NCI-H1694 treated with DMSO at 0.1 percent for 48 hours (cell line): ENCODE measurements around the gene INPP5J.
A peak's percentile ranks its signal among the peaks of the same experiment; 100 is the strongest.
"Not testable (repeated sequence)": the region's sequence is repeated elsewhere in the genome, so short reads cannot be mapped to it uniquely, and the experiment has no call there.

Experiments used
- DNase-seq: peaks from one replicate; lab custom pipeline; 2025; lab: John Stamatoyannopoulos, UW

Gene INPP5J

DNA sequence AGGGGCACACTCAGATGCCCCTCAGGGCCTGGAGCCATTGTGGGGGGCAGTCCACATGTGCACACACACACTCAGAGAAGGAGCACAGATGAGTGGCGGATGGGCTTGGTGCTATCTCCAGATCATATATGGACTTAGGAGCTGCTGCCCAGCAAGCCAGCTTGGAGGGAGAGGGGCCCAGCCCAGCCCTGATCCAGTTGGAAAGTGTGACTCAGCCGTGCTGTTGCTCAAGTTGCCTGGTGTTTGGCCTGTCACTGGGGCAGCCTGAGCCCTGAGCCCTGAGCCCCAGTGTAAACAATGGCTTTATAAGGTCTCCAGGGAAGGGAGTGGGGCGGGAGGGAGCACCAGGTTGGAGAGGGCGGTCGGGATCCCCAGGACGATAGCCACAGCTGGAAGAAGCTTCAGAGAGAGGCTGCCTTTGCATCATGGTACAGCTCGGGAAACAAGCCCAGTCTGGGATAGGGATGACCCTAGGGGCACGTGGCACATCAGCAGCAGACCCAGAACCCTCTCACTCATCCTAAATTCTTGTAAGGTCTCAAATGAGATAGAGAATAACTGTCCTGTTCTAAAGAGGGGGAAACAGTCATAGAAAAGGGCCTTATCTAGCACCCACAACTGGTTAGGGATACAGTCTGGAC lies 20.2 kb upstream of the INPP5J start:
- DNase-seq, result no peak

DNA sequence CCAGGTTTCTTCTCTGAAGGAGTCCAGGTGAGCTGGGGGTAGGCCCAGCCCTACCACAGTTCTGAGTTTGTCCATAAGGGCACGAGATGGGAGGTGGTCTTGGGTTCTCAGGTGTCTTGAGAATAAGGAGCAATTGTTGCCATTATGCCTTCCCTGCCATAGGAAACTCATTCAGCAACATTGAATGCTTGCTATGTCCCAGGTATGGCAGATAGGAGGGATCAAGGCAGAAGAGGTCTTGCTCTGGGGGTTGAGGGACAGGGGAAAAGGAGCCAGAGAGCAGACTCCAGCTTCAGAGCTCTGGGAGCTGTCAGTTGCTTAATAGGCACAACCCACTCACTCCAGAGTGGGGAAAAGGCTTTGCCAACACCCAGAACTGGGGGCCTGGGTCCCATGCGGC lies 19.7 kb upstream of the INPP5J start:
- no peak for DNase-seq

DNA sequence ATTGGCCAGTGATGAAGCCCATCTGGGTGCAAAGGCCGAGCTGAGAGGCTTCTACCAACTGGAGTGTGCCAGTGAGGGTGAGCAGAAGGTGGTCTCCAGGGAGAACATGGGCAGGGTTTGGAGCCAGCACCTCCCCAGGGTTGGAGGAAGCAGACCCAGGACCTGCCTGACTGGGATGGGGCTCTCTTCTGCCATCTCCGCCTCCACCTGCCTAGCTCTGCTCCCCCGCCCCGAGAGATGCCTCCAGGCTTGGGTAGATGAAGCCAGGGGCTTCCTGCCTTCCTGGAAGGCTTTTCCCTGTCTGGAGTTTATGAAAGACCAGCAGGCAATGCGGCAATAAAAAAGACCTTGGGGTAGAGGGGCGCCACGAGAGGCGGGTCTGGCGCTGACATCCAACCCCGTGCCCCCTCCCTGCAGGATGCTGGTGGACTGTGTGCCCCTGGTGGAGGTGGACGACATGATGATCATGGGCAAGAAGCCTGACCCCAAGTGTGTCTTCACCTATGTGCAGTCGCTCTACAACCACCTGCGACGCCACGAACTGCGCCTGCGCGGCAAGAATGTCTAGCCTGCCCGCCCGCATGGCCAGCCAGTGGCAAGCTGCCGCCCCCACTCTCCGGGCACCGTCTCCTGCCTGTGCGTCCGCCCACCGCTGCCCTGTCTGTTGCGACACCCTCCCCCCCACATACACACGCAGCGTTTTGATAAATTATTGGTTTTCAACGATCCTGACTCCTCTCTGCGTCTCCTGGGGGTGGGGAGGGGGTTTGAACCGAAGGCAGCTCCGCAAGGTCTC lies 18.7 kb upstream of the INPP5J start:
- no peak for DNase-seq

DNA sequence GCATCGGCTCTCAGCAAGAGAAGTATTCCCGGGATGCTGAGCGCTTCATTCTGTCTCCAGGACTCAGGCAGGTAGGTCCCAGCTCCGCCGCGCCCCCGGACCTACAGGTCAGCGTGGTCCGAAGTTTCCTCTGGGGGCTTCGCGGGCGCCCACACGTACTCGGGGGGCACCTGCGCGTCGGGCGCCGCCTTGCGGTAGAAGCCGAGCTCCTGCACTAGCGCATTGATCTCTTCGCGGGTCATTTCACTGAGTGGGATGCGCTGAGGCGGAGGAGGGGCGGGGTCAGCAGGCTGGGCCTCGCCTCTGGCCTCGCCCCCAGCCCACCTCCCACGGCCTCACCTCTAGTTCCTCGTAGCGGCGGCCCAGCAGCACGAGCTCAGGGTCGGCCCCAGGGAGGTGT lies 17.9 kb upstream of the INPP5J start:
- no peak for DNase-seq

DNA sequence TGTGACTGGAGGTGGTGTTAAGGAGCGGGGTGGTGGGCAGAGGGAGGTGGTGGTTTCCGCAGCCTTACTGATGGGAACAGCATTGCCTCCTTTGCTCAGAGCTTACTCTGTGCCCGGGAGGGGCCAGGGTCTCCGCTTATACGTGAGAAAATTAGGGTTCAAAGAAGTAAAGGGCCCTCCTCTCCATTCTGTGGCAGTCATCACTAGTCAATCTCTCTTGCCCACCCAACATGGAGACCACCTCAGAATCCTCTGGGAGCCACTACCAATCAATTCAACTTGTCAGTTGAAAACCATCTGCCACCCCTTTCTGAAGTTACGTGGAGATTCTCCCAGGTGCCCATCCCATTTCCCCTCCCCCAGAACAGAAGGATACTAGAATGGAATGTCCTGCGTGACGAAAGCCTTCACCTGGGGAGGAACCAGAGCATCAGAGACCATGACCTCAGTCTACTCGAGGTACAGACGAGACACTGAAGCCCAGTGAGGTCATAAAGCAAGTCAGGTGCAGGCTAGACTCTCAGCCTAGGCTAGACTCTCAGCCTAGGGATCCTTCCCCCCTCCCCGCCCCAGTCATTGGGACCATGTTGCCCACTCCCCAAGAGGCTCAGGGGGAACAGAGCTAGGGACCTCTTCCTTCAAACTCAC lies 17.4 kb upstream of the INPP5J start:
- DNase-seq, result no peak

DNA sequence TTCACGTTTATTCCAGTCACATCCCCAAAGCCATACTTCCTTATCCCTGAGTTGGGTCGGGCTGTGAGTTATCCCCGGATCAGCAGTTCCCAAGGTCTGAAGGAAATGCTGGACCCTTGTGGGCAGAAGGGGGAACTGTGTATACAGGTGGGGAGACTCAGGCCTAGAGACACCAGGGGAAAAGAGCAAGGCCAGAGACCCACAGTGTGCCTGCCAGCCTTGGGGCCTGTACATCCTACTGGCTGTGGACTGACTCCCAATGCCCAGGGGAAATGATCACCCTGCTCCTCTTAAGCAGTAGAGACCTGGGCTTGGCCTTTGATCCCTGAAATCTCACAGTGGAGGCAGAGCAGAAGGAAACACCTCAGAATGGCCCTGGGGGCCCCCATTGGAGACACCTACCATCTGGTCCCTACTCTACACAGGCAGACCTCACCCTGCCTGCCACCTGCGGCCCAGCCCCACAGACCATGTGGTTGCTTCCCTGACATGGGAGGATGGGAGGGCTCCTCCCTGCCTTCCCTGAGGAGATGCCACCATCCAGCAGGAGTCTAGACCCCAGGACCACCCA lies 16.7 kb upstream of the INPP5J start:
- no peak for DNase-seq

DNA sequence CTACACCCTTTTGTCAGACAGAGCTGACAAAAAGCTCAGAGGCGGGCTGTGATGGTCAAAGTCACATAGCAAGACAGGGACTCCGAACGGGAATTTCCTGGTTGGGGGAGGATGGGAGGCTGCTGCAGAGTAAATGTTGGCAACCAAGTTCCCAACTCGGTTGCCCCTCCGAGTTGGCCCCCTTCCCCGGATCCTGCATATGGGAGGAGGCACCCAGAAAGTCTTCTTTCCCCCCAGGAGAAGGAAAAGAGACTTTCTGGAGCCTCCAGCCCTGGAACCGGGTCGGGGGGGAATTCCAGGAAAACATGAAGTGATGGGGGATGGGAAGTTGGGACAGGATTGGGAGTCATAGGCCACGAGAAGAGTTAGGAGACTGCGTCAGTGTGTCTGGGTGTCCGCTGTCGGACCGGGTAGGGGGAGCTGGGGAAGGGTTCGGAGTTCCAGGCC lies 16.0 kb upstream of the INPP5J start:
- DNase-seq, result no peak

DNA sequence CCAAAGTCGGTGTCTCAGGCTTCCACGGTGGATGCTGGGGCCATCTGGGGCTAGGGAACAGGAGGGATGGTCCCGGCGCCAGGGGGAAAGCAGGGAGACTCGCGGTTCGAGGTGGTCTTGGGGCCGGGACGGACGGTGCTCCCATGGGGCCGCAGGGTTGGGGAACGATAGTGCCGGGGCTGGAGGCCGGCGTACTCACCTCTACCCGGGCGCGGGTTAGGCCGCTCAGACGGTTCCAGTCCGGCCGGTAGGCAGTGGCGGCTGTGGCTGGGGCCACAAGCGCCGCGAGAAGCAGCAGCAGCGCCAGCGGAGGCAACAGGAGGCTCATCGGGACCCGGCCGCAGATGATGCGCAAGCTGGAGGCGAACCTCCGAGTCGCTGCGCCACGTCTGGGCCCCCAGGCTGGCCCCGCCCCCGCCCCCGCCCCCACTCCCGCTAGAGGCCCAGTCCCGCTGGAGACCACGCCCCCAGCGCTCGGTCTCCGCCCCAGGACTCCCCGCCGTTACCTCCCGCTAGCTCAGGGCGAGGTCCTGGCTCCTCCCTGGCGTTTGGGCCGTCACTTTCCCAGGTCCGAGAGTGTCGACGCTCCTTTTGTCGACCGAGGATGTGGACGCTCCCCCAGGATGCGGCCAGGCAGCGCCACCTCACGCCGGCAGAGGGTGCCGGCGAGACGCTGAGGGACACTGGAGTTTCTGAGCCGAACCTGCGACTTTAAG lies 15.4 kb upstream of the INPP5J start, which contains the start of gene SELENOM:
TSS of gene SELENOM (minus strand) at position 391 of the 716 bp plus-strand sequence. CDS start at position 328, 63 bp downstream.
- peak; percentile 49 for DNase-seq

DNA sequence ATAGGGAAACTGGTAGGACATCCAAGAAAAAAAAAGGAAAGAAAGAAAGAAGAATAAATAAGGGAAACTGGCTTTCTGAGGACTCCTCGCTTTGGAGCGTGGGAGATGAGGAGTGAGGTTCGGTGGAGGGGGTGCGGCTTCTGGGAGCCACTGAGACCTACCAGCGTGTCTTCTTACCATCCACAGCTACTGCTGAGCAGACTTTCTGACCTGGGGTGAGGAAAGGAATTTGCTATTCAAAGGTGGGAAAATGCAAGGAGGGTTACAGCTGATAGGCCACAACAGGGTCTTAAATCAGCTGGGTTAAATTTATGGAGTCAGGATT lies 14.9 kb upstream of the INPP5J start:
- no peak for DNase-seq

DNA sequence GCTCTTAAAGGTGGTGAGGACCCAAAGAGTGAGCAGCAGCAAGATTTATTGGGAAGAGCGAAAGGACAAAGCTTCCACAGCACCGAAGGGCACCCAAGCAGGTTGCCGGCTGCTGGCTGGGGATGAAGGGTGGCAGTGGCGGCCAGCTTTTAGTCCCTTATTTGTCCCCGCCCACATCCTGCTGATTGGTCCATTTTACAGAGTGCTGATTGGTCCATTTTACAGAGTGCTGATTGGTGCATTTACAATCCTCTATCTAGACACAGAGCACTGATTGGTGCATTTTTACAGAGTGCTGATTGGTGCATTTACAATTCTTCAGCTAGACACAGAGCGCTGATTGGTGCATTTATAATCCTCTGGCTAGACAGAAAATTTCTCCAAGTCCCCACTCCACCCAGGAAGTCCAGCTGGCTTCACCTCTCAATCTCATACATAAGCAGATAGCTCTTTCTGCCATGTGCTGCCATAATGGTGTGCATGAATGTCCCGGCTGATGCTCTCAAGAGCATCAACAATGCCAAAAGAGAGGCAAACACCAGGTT lies 10.1 kb upstream of the INPP5J start:
- not testable (repeated sequence) for DNase-seq

DNA sequence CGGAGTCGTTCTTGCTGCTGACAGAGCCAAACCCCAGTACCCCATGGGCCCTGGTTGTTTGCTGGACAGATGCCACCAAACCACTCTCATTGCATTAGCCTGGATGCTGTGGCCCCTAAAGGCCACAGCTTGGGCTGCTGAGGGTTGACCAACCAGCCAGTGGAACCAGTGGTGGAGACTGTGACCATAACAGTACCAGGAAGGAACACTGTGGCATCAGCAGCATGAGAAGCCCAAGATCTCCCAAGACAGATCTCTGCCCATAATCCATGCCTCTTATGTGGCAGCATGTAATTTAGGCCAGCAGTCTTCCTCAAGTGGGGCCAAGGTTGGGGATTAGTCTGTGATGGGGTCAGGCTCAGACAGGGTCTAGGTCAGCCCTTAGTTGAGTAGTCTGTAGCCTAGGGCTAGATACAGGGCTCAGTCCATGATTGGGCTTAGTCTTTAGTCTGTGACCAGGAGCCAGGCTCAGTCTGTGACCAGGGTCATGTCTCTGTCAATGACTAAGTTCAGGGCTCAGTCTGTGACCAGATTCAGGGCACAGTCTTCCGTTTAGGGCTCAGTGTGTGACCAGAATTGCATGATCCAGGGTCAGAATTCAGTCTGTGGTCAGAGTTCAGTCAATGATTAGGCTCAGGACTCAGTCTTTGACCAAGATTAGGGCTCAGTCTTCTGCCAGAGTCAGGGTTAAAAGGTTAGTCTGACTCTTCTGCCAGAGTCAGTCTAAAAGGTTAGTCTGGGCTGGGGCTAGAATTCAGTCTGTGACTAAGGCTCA lies 4.5 kb upstream of the INPP5J start:
- no peak for DNase-seq

DNA sequence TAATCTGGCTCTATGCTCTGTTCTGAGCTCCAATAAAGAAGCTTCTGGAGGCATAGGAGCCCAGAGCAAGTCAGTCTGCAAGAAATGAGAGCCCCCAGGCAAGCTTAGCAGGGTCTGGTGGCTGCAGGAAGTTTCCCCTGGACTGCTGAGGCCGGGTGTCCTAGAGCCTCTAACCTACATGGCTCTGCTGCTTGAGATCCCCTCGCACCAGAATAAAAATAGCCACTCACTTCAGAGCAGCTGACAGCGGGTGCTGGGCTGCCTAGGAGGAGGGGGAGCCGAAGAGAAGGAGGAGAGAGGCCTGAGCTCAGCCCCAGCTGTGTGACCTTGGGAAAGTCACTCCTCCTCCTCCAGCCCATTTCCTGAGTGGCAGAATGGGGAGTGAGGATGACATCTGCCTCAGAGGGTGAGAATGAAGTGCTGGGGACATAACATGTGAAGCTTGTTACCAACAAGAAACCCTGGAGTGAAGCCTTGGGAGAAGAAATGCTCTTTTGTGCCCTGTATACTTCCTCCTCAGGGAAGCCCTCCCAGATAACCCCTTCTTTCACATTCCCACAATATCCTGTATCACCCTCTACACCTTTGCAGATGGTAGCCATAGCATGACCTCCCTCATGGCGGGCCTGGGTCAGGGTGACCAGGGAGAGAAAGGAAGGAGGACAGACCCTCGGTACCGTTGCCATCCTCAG lies 3.6 kb upstream of the INPP5J start:
- DNase-seq, result no peak

DNA sequence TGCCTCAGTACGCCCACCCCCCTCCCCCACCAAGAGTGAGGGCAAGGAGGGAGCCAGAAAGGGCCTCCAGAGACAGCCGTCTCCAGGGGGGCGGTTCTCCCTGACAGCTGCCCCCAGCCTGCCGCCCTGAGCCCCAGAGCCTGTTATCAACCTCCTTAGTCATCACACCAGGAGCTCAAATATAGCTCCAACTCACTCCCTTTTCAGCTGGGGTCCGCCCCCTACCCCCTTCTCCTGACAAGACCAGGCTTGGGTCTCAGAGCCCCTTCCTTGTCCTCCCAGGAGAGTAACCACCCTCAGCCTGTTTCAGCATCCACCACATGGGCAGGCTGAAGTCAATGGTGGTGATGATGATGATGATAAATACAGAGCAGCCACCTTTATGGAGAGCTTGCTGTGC lies 2.5 kb upstream of the INPP5J start:
- no peak for DNase-seq

DNA sequence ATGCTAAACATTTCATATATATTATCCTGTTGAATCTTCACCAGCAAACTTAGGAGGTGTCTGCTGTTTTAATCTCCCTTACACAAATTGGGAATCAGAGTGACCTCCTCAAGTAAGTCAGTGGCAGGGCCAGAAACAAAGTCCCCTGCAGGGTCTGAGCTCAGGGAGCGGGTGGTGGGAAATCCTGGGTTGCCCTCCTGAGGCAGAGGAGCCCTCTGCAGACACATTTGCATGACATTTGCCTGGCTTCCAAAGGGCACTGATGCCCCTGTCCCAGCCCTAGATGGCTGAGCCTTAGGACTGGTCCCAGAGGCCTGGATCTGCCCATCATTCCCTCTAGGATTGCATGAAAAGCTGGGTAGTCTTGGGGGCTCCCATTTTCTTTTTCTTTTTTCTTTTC lies 2.1 kb upstream of the INPP5J start:
- DNase-seq, result no peak

DNA sequence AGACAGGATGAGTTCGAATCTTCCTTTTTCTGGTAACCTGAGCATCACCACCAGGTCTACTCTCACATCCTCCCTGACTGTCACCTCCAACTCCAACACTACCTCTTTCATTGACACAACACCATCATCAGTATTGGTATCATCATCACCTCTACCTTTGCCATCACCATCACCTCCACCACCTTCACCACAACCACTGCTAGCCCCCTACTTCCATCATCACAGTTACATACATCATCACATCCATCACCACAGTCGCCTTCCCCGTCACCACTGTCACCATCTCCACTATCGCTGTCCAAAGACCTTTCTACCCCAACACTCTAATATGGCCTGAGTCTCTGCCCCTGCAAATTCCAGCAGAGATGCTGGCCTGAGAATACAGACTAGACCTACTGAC lies 1.4 kb upstream of the INPP5J start:
- DNase-seq, result no peak

DNA sequence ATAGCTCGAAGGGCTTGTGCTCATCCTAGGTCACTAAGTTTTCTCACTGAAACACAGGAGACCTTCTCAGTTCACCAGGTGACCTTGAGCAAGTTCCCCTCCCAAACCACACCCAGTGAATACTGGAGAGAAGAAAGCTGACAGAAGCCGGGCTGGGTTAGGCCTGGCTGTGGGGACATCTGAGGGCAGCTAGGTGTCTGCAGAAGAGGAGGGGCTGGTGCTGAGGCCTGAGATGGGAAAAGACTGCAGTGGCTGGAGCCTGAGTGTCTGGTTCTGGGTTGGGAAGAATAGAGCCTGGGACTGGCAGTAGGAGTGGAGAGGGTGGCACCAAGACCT lies 602 bp upstream of the INPP5J start:
- DNase-seq, result no peak

DNA sequence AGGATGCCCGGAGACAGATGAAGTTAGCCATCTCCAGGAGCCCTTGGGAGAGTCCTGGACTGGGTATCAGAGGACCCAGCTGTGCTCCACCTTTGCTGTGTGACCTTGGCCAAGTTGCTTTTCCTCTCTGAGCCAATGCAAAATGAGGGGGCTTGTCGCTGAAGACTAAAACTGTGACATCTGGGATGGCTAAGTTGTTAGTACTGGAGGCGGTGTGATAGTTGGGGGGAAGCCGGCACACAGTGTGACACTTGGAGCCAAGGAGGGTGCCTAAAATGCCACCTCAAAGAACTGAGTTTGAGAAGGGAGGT lies 481 bp downstream of the INPP5J start:
- DNase-seq, result no peak

DNA sequence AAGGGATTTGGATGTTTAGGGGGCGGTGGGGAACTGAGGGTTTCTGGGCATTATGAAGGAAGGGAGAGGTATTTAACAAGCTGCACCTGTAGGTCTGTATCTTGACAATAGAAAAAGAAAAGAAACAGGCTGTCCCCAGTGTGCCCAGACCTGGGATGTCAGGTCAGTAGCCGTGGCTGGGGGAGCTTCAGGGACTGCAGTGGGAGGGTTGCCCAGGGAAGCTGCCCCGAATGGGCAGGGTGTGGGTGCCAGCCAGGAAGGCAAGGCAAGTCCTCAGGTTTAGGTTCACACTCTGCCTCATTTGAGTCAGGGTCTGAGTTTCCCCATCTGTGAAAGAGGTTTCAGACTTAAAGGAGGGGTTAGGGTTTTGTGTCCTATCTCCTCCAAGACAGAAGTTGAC lies 1.5 kb downstream of the INPP5J start:
- DNase-seq, result no peak

DNA sequence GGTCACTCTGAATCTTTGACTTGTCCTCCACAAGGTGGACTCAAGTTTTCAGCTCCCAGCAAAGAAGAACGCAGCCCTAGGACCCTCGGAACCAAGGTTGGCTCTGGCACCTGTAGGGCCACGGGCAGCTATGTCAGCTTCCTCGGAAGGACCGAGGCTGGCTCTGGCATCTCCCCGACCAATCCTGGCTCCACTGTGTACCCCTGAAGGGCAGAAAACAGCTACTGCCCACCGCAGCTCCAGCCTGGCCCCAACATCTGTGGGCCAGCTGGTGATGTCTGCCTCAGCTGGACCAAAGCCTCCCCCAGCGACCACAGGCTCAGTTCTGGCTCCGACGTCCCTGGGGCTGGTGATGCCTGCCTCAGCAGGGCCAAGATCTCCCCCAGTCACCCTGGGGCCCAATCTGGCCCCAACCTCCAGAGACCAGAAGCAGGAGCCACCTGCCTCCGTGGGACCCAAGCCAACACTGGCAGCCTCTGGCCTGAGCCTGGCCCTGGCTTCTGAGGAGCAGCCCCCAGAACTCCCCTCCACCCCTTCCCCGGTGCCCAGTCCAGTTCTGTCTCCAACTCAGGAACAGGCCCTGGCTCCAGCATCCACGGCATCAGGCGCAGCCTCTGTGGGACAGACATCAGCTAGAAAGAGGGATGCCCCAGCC lies 2.2 kb downstream of the INPP5J start:
- DNase-seq, result no peak

DNA sequence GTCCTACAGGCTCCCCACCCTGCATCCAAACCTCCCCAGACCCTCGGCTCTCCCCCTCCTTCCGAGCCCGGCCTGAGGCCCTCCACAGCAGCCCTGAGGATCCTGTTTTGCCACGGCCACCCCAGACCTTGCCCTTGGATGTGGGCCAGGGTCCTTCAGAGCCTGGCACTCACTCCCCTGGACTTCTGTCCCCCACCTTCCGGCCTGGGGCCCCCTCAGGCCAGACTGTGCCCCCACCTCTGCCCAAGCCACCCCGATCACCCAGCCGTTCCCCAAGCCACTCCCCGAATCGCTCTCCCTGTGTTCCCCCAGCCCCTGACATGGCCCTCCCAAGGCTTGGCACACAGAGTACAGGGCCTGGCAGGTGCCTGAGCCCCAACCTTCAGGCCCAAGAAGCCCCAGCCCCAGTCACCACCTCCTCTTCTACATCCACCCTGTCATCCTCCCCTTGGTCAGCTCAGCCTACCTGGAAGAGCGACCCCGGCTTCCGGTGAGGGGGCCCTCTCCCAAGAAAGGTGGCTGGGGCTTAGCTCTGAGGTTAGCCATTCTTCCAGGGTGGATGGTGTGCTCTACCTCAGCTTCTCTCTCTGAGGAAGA lies 2.9 kb downstream of the INPP5J start:
- DNase-seq, result no peak
